H1 (cell line): ENCODE measurements around the gene ACTN4. TPM values are rescaled to one million over a fixed set of nuclear protein-coding genes. Genes with fewer than 3 reads are reported as not detected.

Source experiments
- BRCA1 ChIP-seq: IDR thresholded peaks from 2 replicates; pipeline ENCODE4 v1.6.1; 2012; ENCODE audit warnings: low read depth, low read length, improper control_type of control experiment
- CHD2 ChIP-seq: IDR thresholded peaks from 2 replicates; pipeline ENCODE4 v1.6.1; 2012; ENCODE audit warnings: low read length, improper control_type of control experiment
- CTCF ChIP-seq, 3 experiments: IDR thresholded peaks; 1 replicate in 2 of 3; 2 replicates in 1 of 3; pipeline versions ENCODE4 v1.5.1 to v1.6.1; 2011; ENCODE audit warnings: low read length in 3 of 3, mild to moderate bottlenecking in 3 of 3, inconsistent platforms in 2 of 3, low read depth in 1 of 3, moderate library complexity in 1 of 3; ENCODE audit not compliant: insufficient read depth in 1 of 3; ENCODE audit errors: control extremely low read depth in 1 of 3
- POLR2A ChIP-seq, 2 experiments: IDR thresholded peaks; 1 replicate in 1 of 2; 2 replicates in 1 of 2; pipeline ENCODE4 v1.6.1; 2011; ENCODE audit warnings: low read depth in 2 of 2, low read length in 2 of 2, mild to moderate bottlenecking in 2 of 2; ENCODE audit errors: control extremely low read depth in 1 of 2
- polyA plus RNA-seq, 7 experiments: library from polyadenylated mRNA; depleted of rRNA in 3 of 7; stranded (reverse) in 5 of 7; unstranded in 2 of 7; fragments of >200 nt in 5 of 7; fragments of 200-250 nt in 2 of 7; gene quantifications; 1 replicate in 5 of 7; 2 replicates in 1 of 7; 4 replicates in 1 of 7; pipeline versions ENCODE4 v1.2.1 to v1.2.3, GENCODE V29; 2011 to 2013; ENCODE audit warnings: missing spikeins in 2 of 7, mixed read lengths in 2 of 7
- total RNA-seq: library from RNA; stranded (reverse); fragmentation: NEBNext Ultra II Directional; extraction: Animal tissue kit (Norgen Biotek cat#: 25700); gene quantifications from 2 replicates; pipeline ENCODE4 v1.2.1, GENCODE V29; 2021

ACTN4 gene
- total and polyA plus RNA-seq, 2 of the 8 experiments (the other 6 are each of a cell fraction or from before 2014, with no cell fraction given): 211 to 520 TPM

- TF ChIP-seq CTCF (IDR thresholded peaks at IDR 0.05; ENCODE audit: control extremely low read depth in 1 of 3, insufficient read depth in 1 of 3, low read depth in 1 of 3, low read length in 3 of 3) (no peak), POLR2A (IDR thresholded peaks at IDR 0.05; ENCODE audit: control extremely low read depth in 1 of 2, low read depth in 2 of 2, low read length in 2 of 2) (no peak), BRCA1 (no peak), CHD2 (no peak)
- TF ChIP-seq, all 59 proteins: peak for 0
Measured at GRCh38 chr19:38678217-38678890, 30.9 kb downstream of the ACTN4 start (continued).
